GM21515 (cell line): ENCODE results near the gene SLC19A1.

Experiments used
- ATAC-seq: cut with Tn5 transposase; IDR thresholded peaks from one replicate; pipeline ENCODE4 v1.9.1; 2021; ENCODE audit not compliant: unreplicated experiment

The SLC19A1 gene

DNA sequence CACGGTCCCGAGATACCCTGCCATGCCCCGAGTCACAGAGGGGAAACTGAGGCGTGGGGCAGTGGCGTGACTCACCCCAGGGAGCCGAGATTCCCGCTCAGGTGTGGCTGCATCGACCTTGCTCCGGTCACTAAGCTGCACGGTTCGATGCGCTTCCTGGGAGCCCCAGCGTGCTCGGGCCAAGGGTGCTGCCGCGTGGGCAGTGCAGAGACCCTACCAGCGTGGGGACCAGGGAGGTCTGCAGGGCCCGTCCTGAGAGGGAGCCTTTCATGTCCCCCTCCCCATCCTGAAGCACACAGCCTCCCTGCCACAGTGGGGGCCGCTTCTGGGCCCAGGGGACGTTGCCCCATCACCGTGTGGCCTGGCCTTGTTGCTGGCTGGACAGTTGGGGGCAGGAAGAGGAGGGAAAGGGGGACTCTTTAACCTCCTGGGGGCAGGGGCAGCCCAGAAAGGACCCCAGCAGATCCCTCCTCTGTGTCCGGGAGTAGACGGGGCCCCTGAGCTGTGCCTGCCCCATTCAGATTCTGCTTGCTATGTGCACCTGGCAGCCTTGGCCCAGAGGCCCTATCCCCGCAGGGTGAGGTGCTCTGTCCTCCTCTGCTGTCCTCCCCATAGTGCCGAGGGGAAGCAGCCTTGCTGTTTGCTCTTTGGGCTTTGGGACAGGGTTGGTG is 84.9 kb downstream of the SLC19A1 start:
- no peak for ATAC-seq

- no peak for ATAC-seq
Measured at GRCh38 chr21:45456584-45457160, 85.6 kb downstream of the SLC19A1 start.

DNA sequence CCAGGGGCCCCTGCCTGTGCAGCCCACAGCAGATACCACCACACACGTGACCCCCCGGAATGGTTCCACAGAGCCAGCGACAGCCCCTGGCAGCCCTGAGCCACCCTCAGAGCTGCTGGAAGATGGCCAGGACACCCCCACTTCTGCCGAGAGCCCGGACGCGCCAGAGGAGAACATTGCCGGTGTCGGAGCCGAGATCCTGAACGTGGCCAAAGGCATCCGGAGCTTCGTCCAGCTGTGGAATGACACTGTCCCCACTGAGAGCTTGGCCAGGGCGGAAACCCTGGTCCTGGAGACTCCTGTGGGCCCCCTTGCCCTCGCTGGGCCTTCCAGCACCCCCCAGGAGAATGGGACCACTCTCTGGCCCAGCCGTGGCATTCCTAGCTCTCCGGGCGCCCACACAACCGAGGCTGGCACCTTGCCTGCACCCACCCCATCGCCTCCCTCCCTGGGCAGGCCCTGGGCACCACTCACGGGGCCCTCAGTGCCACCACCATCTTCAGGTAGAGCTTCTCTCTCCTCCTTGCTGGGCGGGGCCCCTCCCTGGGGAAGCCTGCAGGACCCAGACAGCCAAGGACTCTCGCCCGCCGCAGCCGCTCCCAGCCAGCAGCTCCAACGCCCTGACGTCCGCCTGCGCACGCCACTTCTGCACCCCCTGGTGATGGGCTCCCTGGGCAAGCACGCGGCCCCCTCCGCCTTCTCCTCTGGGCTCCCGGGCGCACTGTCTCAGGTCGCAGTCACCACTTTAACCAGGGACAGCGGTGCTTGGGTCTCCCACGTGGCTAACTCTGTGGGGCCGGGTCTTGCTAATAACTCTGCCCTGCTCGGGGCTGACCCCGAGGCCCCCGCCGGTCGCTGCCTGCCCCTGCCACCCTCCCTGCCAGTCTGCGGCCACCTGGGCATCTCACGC is 86.3 kb downstream of the SLC19A1 start:
- no peak for ATAC-seq

- no peak for ATAC-seq
Measured at GRCh38 chr21:45454926-45455673, 87.1 kb downstream of the SLC19A1 start.

DNA sequence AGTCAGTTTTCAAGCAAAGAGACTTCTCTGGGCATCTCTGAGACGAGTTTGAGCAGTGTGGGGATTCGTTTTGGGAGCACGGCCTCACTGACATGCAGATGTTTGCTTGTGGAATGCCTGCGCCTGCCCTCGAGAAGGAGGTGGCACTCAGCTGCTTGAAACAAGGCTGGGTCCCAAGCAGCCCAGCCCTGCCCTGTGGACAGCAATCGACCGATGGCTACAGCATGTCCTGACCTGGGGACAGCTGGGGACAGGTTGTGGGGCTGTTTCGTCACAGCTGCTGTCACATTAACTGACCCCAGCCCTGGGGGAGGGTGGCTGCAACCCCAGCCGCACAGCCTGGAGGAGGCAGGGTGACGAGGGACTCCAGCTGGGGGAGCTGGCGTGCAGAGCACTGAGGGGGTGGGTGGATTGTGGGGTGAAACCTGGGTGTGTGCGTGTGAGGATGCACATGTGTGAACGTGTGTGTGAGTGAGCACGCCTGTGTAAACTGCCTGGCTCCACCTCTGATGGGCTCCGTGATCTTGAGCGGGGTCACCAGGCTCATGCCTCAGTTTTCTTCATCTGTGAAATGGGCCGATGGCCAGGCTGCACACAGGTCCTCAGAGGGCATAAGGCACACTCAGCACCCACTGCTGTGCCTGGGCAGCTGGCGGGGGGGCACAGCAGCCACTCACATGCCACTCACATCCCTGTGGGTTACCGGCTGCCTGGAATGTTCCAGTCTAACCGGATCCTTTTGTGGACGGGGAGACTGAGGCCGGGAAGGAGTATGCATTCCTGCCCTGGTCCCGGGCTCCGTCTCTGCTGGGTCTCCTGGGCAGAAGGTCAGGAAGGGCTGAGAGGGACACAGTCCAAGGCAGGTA is 87.9 kb downstream of the SLC19A1 start:
- no peak for ATAC-seq

DNA sequence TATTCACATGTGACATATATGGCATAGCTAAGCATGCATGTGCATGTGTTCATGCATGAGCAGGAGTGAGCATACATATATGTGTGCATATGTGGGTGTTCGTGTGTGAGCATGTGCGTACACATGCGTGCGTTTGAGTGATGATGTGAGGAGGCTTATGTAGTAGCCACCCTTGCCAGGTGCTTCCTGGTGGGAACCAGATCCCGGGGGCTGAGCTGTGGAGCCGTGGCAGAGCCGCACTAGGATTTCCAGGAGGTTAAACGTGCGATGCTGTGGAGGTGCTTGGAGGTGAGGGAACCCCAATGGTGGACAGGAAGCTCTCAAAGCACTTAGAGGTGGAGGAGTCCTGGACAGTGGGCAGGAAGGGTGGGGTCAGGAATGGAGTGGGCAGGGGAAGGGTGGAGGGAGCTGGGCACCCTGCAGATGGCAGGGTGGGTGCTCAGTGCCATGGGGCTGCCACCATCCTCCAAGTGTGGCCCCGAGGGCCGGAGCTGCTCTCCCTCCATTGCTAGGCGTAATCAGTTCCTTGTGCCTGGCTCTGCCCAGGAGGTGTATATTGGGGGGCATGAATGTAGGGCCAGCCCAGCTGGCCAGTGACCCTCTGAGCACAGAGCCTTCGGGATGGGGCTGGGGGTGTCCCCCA is 88.8 kb downstream of the SLC19A1 start:
- ATAC-seq, result no peak

GRCh38 chr21:45452696-45453307 is 89.4 kb downstream of the SLC19A1 start:
- ATAC-seq, result no peak

DNA sequence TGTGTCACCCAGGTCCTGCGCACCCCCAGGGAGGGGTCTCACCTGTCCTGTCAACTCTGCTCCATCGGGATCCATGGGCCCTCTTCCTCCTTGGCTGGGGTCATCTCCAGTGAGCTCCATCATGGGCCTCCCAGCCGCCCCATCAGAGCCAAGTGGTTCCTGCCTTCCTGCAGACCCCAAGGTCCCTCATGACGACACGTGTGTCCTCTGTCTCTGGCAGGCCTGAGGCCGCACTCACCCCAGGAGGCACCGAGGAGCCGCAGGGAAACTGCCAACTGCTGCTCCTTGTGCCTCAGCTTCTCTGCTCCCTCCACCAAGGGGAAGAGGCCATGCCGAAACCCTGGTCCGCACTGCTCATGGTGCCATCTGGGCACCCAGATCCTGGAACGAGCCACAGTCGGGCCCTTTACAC is 90.5 kb downstream of the SLC19A1 start:
- ATAC-seq, result no peak

DNA sequence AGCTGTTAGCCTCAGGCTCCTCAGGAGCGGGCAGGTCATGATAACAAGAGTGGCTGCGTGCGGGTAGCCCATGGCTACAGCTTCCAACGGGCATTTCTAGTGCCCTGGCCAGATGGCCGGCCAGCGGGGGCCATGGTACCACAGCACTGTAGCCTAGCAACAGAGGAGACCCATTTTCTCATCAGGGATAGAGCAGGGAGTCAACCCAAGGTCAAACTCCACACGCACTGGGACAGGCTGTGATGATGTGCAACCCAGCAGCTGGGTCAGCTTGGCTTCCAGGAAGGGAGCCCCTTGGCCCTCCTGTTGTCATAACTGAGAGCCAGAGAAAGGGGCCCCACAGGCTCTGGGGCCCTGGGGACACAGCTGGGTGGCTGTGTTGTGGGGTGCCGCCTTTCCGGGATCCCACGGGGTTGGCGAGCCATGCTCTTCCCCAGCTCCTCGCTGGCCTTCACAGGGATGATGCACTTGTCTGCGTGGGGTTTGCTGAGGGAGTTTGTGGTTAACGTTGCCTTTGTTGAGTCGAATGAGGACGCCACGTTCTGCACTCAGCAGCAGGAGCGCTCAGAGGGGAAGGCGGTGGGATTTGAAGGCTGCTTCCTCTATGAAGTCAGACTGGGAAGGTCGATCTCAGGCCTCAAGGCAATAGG is 91.0 kb downstream of the SLC19A1 start:
- ATAC-seq, result no peak

- no peak for ATAC-seq
Measured at GRCh38 chr21:45450423-45451090, 91.7 kb downstream of the SLC19A1 start.

DNA sequence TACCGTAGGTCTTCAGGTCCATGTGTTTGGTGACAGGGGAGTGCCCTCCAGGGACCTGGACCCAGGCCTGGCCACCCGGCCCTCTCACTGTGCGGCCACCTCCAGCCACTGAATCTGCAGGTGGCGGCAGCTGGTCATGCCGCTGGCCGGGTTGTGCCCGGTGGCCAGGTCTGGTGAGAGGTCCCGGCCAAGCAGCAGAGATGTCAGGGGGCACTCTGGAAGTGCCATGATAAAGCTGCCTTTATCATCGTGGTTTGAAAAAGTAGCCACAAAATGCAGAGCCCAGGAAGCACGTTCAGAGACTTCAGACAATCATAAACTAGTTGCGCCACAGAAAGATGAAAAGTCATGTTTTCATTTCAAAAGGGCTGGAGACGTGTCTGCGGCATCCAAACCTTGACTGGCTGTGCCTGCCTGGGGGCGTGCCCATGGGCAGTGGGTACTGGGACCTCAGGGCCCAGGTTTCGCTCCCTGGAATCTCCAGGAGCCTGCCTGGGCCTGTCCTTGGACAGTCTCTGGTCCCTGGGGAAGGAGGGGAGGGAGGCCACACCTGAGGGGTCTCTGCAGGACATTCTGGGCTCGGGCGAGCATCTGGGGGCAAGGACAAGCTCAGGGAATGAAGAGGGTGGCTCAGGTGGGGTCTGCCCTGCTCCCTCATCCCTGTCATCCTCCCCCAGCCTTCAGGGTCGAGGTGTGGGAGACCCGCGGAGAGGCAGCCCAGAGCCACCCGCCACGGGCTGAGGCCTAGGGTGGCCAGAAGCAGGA is 92.4 kb downstream of the SLC19A1 start:
- ATAC-seq, result no peak

DNA sequence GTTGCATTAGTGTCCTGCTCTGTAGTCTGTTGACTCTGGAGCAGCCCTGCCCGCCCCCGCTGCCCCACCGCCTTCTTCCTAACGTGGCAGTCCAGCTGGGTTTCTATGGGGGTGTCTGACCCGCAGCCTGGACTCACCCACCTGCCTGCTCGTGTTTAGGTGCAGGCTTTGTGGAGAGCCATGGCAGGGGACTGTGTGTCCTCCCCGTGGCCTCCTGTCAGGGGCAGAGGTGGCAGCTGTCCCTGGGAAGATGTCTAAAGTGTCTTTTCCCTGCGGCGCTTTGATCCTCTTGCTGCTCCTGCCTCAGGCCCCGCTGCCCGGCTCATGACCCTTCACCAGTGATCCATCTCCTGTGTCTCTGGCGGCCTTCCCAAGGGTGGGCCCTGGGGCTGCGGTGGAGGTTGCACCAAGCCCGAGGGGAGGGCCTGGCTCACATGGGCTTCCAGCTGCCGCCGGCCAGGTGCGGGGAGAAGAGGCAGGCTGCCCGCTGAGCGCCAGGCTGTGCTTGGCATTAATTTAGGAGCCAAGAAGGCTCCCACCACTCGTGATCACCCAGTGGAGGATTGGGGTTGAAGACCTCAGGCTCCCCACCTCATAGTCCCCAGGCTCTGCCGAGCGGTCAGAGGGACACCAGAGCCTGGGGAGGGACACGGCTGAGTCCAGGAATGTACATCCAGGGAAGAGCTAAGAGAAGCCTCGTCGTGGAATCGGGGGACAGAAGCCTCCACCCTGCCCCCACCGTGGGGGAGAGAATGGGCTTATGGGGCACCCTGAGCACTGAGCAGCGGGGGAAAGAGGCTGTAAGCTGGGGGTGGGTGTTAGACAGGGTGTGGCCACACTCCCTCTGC is 93.2 kb downstream of the SLC19A1 start:
- ATAC-seq, result no peak

- no peak for ATAC-seq
Measured at GRCh38 chr21:45448283-45448809, 93.9 kb downstream of the SLC19A1 start.
